NOMO-1 treated with DMSO at 0.1 percent for 48 hours (cell line): ENCODE data around the gene POPDC2.

Source experiments
- DNase-seq: peaks from one replicate; lab custom pipeline; 2025; ENCODE audit not compliant: unreplicated experiment; lab: John Stamatoyannopoulos, UW

Gene POPDC2

GRCh38 chr3:119672776-119673175 lies 12.4 kb upstream of the POPDC2 start:
- no peak for DNase-seq

GRCh38 chr3:119669906-119670570 lies 9.6 kb upstream of the POPDC2 start:
- no peak for DNase-seq

- no peak for DNase-seq
Measured at GRCh38 chr3:119665954-119666559, 5.7 kb upstream of the POPDC2 start.

DNA sequence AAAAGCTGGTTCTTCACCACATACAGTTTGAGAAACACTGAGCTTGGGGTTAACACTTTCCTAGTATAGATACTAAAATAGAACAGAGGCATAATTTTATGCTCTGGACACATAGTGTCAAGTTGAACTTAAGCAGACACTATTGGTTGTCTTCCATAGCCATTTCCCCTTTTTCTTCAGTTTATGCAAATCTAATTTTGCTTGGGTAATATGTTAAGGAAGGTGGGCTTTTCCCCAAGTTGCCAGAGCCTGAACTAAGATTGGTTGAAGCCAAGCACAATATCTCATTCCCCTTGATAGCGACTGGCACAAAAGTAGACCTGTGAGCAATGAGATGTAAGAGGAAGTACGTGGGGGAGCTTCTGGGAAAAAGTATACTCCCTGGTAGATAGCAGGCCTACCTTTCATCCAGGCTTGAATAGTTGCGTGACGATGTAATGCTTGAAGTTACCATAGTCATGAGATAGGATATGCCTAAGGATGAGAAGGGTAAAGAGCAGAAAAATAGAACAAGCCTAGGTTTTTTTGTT lies 4.5 kb upstream of the POPDC2 start:
- peak; percentile 40 for DNase-seq

DNA sequence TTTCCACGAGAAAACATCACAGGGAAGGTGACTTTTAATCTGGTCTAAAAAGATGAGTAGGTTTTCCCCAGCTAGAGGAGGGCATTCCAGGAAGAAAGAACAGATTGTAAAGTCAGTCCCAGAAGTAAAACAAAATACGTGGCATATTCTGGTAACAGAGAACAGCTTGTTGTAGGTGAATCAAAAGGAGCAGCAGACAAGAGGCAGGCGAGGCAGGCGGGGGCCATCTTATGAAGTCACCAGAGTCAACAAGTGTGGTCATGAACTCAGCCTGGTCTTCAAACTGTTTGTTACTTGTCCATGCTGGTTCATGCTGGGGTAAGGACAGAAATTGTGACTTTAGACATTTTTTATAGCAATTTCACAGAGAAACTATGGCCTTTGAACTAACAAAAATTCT lies 4.0 kb upstream of the POPDC2 start:
- DNase-seq, result no peak

- no peak for DNase-seq
Measured at GRCh38 chr3:119663885-119664284, 3.5 kb upstream of the POPDC2 start.

DNA sequence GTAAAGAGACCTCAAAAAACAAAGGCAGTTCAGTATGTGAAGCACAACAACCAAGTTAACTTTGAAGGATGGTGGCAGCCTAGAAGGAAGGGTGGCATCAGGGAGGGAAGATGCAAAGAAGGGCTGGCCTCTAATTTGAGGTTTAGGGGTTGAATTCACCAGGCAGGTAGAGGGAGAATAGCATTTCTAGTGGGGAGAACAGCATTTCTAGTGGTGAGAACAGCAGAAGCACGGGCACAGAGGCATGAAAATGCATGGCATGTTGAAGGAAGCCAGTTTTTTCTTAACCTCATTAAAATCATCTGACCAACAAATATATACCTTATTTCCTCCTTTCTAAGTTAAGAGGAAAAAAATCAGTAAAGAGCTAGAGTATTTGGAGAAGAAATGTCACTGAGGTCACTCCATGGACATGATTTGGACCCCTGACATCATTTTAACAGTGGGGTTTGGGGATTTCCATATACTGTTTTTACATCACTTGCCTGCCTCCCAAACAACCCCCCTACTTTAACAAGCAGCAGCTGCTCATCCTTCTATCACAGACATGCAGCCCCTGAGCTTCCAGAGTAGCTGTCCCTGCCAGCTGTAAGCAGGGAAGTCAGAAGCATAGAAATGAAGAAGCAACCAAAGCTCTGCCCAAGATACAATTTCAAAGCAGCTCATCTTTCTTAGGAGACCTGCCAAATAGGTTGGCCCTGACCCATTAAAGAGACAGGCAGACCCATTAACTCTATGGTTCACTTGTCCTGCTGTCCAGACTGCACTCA lies 2.4 kb upstream of the POPDC2 start:
- DNase-seq, result no peak

GRCh38 chr3:119659606-119660291 lies 640 bp downstream of the POPDC2 start:
- peak; percentile 19 for DNase-seq

DNA sequence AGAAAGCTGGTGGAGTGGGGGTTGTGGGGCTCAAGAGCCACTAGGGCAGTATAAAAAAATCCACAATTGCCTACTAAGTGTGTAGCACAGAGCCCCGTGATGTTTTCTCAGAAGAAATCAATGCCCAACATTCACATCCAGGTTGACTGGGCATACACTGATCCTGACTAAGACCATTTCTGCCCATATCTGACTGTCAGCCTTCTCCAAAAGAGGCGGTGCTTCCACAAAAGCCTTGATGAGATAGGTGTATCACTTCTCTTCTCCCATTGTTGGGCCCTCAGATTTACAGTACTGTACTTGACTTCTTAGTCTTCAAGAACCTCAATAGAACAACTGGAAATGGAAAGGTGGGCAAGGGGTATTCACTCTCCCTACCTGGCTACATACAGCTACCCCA lies 1.4 kb downstream of the POPDC2 start:
- DNase-seq, result no peak

GRCh38 chr3:119657887-119658702 lies 2.3 kb downstream of the POPDC2 start:
- DNase-seq, result peak; percentile 32

GRCh38 chr3:119653876-119654275 lies 6.5 kb downstream of the POPDC2 start:
- peak; percentile 24 for DNase-seq

DNA sequence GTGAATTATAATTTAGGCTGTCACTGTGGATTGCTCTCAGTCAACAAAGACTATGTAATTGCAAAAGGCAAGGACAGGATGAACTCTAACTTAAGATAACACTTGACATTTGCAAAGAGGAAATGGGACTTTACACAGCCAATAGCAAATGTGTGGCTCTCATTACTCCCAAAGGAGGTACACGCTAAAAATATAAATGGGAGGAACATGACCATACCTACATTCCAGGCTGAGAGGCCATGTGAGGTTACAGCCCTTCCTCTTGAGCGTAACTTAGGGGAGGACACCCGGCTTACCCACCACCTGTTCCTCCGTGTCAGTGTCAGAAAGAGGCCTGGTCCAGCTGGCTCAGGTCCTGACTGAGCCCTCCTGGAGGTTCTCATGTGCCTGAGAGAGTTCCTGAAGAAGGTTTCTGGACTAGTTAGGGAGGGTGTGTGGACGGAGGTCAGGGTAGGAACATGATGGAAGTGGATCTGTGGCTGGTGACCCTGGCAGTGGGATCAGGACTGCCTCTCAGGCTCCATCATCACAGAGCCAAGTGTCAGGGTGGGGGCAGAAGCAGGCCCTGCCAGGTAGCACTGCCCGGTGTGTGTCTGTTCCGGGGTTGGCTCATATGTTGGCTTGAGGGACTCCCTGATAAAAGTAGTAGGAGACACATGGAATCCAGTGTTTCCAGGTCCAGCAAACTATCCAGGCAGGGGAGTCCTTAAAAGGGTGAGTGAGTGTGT lies 7.9 kb downstream of the POPDC2 start:
- no peak for DNase-seq

DNA sequence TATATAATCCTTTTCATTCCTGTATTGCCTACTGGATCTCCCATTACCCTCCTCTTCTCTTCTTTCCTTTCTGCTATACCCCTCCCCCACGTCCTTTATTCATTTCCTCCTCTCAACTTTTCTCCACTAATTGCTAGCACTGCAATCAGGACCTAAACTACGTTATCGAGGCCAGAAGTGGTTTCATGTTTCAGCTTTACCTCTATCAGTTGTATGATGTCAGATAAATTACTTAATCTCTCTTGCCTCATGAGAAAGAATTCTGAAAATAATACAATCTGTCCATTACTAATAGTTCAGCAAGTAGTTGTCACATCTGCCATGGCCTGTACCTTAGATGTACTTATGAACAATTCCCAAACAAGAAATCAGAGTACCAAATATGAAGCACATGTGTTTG lies 10.6 kb downstream of the POPDC2 start:
- no peak for DNase-seq

GRCh38 chr3:119647843-119648575 lies 12.4 kb downstream of the POPDC2 start:
- DNase-seq, result no peak

- no peak for DNase-seq
Measured at GRCh38 chr3:119647171-119647570, 13.2 kb downstream of the POPDC2 start.

- DNase-seq, result no peak
Measured at GRCh38 chr3:119645813-119646212, 14.6 kb downstream of the POPDC2 start.

- no peak for DNase-seq
Measured at GRCh38 chr3:119644481-119644880, 15.9 kb downstream of the POPDC2 start.

- DNase-seq, result no peak
Measured at GRCh38 chr3:119643528-119643927, 16.9 kb downstream of the POPDC2 start.
